Measurements from ENCODE around the gene NSMCE4A.
"Not testable (repeated sequence)": the region's sequence is repeated elsewhere in the genome, so short reads cannot be mapped to it uniquely, and the experiment has no call there.

NSMCE4A gene

GRCh38 chr10:121974535-121975294 is at the start of gene NSMCE4A:
NSMCE4A (minus strand) TSS chr10:121975217; CDS start chr10:121975165, 52 bp downstream.
- peak; percentile 80 for DNase-seq

DNA sequence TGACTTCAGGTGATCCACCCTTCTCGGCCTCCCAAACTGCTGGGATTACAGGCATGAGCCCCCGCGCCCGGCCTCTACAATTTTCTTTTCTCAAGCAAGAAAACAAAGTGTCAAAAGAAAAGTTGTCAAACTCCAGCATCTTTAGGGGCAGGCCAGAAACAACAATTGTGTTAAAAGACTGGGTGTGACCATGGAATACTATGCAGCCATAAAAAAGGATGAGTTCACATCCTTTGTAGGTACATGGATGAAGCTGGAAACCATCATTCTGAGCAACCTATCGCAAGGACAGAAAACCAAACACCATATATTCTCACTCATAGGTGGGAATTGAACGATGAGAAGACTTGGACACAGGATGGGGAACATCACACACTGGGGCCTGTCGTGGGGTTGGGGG is 48.2 kb upstream of the NSMCE4A start:
- DNase-seq: not testable (repeated sequence)

DNA sequence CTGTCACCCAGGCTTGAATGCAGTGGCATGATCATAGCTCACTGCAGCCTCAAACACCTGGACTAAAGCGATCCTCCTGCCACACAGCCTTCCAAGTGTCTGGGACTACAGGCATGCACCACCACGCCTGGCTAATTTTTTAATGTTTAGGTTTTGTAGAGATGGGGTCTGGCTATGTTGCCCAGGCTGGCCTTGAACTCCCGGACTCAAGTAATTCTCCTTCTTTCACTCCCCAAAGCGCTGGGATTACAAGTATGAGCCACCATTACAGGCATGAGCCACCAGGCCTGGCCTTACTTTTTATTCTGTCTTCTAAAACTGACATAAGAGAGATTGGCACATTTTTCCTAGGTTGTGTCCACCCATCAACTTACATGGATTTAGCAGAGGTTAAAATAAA is 47.3 kb upstream of the NSMCE4A start:
- DNase-seq: no peak

DNA sequence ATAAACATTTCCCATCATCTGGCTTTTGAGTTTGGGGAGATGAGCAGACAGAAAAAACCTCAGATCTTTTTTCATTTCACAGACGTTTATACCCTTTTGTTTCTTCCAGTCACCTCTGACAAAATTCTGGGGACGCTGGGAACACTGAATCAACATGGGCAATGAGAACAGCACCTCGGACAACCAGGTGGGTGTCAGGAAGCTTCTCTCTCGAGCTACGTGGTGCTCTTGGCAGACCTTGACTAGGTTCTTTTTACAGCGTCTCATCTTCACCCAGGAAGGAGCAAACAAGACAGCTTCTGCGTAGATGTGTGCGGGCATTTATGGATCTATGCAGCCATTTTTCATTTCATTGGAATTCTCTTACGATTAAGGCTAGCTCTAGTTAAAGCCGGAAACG is 46.8 kb upstream of the NSMCE4A start:
- no peak for DNase-seq

DNA sequence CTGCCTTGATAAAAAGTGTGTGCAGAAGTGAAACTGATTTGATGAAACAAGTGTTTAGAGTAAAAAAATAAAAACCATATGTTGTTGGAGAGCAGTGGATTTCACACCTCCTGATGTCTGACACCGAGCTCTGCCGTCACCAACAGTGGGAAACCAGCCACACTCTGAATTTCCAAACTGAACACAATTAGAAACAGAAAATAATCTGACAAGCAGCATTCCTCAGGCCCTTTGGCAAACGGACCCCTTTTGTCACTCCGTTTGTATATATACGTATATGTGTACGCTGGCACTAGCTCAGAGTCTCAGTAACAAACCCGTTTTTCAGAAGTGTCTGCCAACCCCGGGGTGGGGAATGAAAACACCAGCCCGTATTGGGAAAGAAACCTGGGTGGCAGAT is 46.4 kb upstream of the NSMCE4A start:
- DNase-seq: no peak

- DNase-seq: no peak
These were observed 45.2 kb upstream of the NSMCE4A start for GRCh38 chr10:122020226-122020625.

DNA sequence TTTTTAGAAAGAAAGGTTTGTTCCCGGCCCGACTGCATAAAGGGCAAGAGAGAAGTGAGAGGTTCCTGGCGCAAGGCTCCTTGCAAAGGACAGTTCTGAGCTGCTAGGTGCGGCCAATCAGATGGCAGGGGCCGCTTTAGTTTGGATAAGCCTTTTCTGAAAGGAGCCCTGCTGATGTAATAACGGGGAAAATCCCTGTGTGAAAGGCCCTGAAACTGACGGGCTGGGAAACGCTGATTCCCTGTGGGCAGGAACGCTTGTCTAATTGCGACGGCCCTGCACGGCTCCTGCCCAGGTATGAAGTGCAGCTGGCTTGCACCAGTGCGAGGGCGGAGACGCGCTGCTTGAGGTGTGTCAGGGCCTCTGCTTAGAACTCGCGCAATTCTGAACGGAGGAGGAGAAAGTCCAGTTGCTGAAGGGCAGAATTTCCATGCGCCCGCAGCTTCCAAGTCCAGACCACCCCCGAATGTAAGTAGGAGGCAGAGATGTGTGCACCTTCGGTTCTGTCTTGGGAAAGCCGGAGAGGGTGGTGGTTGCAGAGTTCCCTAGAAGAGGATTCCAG is 44.5 kb upstream of the NSMCE4A start:
- no peak for DNase-seq

DNA sequence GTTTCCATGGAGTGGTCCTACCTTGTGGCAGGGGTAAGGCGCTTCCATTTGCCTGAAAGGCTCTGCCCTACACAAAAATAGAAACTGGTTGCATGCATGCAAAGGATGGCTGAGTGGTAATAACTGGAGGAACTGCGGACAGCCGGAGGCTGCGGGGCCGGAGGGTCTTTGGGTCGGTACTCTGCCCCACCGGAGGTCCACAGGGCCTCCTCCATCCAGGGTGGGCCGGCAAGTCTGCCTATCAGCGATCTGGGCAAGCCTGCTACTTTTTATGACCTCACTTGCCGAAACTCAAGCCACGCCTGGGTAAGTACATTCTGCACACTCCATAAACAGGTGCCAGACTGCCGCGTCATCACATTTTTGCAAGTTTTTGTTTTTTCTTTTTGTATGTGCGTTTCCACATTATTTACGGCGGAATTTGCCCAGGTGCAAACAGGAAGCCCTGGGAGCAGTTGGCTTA is 44.0 kb upstream of the NSMCE4A start:
- DNase-seq: no peak

DNA sequence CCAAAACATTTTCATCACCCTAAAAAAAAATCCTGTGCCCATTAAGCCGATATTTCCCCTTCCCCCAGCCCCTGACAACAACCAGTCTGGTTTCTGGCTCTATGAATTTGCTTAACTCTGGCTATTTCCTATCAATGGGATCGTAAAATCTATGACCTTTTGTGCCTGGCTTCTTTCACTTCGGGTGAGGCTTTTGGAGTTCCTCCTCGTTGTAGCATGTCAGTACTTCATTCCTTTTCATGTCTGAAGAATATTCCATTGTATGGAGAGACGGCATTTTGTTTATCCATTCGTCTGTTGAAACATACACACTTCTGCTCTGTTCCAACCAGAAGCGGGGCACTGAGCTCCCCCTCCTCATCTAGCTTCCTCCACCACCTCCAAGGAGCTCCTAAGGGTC is 43.5 kb upstream of the NSMCE4A start:
- DNase-seq: no peak

DNA sequence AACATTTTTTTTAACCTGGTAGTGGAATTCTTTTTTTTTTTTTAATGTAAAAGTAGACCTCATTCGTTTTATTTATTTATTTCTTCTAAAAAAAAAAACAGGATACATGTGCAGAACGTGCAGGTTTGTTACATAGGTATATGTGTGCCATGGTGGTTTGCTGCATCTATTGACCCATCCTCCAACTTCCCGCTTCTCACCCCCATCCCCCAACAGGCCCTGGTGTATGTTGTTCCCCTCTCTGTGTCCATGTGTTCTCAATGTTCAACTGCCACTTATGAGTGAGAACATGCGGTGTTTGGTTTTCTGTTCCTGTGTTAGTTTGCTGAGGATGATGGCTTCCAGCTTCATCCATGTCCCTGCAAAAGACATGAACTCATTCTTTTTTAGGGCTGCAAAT is 42.9 kb upstream of the NSMCE4A start:
- DNase-seq: not testable (repeated sequence)

DNA sequence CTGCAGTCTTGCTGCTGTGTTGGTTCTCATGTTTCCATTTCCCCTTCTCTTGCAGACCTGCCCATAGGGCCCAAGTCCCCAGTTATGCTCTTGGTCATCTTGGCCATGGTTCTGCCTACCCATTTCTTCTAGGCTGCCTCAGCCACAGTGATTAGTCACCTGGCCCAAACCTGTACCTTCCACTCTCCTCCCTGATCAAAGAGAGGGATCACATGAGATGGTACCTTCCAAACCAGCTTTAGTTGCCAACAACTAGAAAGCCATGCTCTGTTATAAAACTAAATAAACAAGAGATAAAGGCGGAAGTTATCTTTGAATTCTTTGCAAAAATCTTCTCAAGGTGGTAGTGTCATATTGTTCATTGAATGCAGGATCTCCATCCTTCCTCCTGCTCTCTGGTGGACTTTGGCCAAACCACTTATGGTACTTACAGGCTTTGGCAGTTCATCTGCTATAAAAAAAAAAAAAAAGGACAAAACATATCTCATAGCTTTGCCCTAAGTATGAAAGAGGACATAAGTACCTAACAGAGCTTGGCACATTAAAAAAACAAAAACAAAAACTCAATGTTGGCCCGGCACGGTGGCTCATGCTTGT is 39.7 kb upstream of the NSMCE4A start:
- DNase-seq: no peak

DNA sequence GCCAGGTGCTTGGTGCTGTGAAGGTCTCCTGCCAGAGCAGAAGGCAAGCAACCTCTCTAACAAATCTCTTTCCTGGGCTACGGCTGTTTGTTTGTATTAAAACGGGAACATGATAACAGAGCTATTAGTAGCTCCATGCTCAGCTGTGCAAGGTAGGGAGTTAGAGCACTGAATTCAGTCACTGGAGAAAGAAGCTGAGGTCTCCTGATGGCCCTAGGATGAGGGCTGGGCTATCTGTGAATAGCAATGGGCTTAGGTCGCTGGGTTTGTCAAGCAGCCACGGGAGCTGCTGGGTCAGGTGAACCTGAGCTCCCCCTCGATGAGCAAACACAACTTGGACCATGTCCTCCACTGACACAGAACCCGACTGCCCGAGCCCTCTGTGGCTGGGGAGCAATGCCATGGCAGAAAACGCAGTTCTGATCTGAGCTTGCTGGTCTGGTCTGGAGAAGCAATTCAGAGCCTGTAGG is 38.3 kb upstream of the NSMCE4A start:
- DNase-seq: no peak

GRCh38 chr10:122012731-122013130 is 37.7 kb upstream of the NSMCE4A start:
- DNase-seq: no peak

DNA sequence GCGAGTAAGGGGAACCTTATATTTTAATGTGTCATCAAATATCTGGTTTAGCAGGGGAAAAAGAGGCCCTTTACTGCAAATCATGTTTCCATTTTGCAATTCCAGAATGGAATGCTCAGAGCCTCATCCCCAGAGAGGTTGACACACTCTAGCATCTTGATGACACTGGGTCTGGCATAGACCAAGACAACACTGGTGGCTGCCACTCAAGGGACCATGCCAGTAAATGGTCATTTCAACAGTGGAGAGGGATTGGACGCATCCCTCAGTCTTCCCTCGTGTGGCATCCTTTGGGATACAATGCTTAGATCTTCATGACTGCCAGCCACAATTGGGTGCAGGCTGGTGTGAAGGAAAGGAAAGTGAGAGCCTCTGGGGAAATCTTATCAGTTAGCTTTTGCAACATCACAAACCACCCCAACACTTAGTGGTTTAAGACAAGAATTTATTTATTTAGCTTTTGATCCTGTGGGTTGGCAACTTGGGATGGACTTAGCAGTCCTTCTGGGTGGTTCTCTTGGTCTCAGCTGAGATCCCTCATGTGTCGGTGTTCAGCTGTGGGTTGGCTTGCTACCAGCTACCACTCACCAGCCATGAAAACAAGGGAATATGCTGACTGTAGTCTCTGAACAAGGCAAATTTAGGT is 35.5 kb upstream of the NSMCE4A start:
- no peak for DNase-seq

DNA sequence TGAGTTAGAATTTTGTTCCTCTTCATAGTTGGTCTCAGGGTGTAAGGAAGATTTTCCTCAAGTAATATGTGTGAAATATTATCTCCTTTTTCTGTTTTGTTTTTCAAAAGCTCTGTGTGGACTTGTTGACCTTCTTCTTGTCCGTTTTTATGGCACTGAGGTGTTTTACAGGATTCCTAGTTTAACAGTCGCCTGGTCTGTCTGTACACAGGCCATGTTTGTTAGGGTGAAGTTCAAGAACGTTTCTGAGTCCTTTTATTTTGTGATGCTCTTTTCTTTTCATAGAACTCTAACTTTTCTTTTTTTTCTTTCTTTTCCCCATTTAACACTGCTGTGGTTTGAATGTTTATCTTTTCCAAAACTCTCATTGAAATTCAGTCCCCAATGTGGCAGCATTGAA is 32.4 kb upstream of the NSMCE4A start:
- no peak for DNase-seq

DNA sequence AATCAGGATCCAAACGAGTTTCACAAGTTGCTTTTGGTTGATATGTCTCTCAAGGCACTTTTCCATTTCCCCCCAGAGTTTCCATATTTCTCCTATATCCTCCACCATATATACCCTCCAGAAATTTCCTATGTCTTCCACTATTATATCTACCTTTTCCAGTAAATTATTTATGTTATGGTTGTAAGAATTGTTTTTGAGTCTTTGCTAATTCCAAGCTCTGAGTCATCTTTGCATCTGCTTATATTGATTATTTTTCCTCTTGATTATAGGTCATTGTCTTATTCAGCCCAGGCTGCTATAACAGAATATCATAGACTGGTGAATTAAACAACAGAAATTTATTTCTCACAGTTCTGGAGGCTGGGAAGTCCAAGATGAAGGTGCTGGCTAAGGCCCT is 26.7 kb upstream of the NSMCE4A start:
- no peak for DNase-seq

- no peak for DNase-seq
These were observed 24.3 kb upstream of the NSMCE4A start for GRCh38 chr10:121999301-121999700.

DNA sequence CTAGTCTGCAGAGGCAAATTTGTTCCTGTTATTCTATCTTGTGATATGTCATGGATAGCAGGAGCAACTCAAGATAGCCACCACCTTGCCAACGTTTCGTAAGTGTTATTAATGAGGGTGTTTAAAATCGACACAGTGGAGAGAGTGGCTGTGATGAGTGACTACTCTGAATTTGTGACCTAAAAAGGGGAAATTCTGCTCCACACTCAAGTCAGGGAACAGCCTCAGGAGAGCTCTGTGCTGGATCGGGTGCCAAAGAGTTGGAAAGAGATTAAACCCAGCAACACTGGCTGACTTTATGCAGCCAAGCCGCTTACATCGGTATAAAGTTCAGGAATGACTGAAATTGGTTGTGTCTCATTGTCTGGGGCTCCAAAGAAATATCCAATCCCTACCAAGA is 23.4 kb upstream of the NSMCE4A start:
- DNase-seq: no peak

GRCh38 chr10:121994429-121994941 is 19.5 kb upstream of the NSMCE4A start:
- DNase-seq: no peak

GRCh38 chr10:121991727-121992126 is 16.7 kb upstream of the NSMCE4A start:
- DNase-seq: not testable (repeated sequence)

DNA sequence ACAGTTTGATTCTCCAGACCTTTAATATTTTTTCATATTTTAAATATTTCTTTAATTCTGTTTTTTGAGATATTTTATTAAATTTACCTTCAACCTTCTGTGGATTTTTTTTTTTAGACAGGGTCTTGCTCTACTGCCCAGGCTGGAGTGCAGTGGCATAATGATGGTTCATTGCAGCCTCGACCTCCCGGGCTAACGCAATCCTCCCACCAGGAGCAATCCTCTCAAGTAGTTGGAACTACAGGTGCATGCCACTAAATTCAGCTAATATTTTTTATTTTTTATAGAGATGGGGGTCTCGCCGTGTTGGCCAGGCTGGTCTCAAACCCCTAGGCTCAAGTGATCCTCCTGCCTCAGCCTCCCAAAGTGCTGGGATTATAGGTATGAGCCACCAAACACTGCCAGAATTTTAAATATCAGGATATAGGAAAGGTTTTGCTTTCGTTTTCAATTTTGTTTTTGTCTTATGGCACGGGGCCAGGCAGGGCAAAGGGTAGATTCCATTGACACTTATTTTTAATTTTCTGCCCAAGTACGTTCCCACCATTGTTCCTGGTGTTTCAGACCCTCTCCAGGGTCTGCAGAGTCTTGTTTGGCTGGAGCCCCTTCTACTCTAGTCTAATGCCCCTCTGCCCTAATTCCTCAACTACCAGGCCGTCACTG is 15.1 kb upstream of the NSMCE4A start:
- DNase-seq: no peak

GRCh38 chr10:121988361-121989324 is 13.6 kb upstream of the NSMCE4A start, which contains the start of gene TACC2:
TACC2 (plus strand) TSS chr10:121989163; CDS start chr10:122021982, 32,819 bp downstream.
- no peak for DNase-seq
